ENCODE measurements around the gene CD38. TPM values are rescaled to one million over a fixed set of nuclear protein-coding genes. Genes with fewer than 3 reads are reported as not detected.

Gene CD38
- polyA plus RNA-seq, 1 donor from 2014 or later, result 0.21 TPM

GRCh38 chr4:15792974-15793373 is 14.8 kb downstream of the CD38 start:
- no peaks in the 10 kb centered on the region for H3K9me2 ChIP-seq (ENCODE audit: insufficient read depth, low read length)
- no peak overlapping the region for H3K4me2 ChIP-seq (ENCODE audit: low read length)
- no peaks in the 10 kb centered on the region for H3K27me3 ChIP-seq (ENCODE audit: insufficient read depth, low read depth, low read length)
- no peaks in the 10 kb centered on the region for H3K79me2 ChIP-seq (replicated peaks; ENCODE audit: insufficient read depth, low read length)
- H3F3A ChIP-seq (ENCODE audit: insufficient read depth, low read length, poor library complexity, severe bottlenecking), result no peaks in the 10 kb centered on the region
- peaks cover 2% of the 10 kb centered on the region for H3K9me3 ChIP-seq (ENCODE audit: low read length)
- no peak for TF ChIP-seq MXI1 (conservative IDR thresholded peaks at IDR 0.05; ENCODE audit: poor library complexity, severe bottlenecking)
- H3K4me3 ChIP-seq (ENCODE audit: low read length), result no peak overlapping the region
- H2AFZ ChIP-seq (ENCODE audit: low read depth, low read length), result no peak overlapping the region
- no peak overlapping the region for H3K9ac ChIP-seq (ENCODE audit: low read length)
- H4K20me1 ChIP-seq (ENCODE audit: insufficient read depth), result no peaks in the 10 kb centered on the region
- no peaks in the 10 kb centered on the region for H3K36me3 ChIP-seq (ENCODE audit: insufficient read depth, low read length)
- H3K27ac ChIP-seq (ENCODE audit: low read length), result no peak overlapping the region

GRCh38 chr4:15793506-15794363 is 15.6 kb downstream of the CD38 start:
- Histone ChIP-seq H3K4me2 (ENCODE audit: low read length) (no peak overlapping the region), H3F3A (ENCODE audit: insufficient read depth, low read length, poor library complexity, severe bottlenecking) (no peaks in the 10 kb centered on the region), H3K27me3 (ENCODE audit: insufficient read depth, low read depth, low read length) (no peaks in the 10 kb centered on the region), H3K36me3 (ENCODE audit: insufficient read depth, low read length) (no peaks in the 10 kb centered on the region), H3K79me2 (replicated peaks; ENCODE audit: insufficient read depth, low read length) (no peaks in the 10 kb centered on the region), H4K20me1 (ENCODE audit: insufficient read depth) (no peaks in the 10 kb centered on the region), H3K4me3 (ENCODE audit: low read length) (no peak overlapping the region), H2AFZ (ENCODE audit: low read depth, low read length) (no peak overlapping the region), H3K9me3 (ENCODE audit: low read length) (no peaks in the 10 kb centered on the region), H3K27ac (ENCODE audit: low read length) (no peak overlapping the region), H3K9ac (ENCODE audit: low read length) (no peak overlapping the region), H3K9me2 (ENCODE audit: insufficient read depth, low read length) (no peaks in the 10 kb centered on the region)
- TF ChIP-seq MXI1 (conservative IDR thresholded peaks at IDR 0.05; ENCODE audit: poor library complexity, severe bottlenecking), result no peak
- no peak for TF ChIP-seq REST (IDR thresholded peaks at IDR 0.05; ENCODE audit: borderline replicate concordance)
- no peak for TF ChIP-seq SMC3 (conservative IDR thresholded peaks at IDR 0.05; ENCODE audit: poor library complexity)
- no peak for TF ChIP-seq RAD21 (conservative IDR thresholded peaks at IDR 0.05)
- TF ChIP-seq POLR2AphosphoS5 (IDR thresholded peaks at IDR 0.05), result no peak

GRCh38 chr4:15794426-15794825 is 16.3 kb downstream of the CD38 start:
- TF ChIP-seq MXI1 (conservative IDR thresholded peaks at IDR 0.05; ENCODE audit: poor library complexity, severe bottlenecking), result no peak
- no peak for TF ChIP-seq EP300 (conservative IDR thresholded peaks at IDR 0.05; ENCODE audit: poor library complexity, severe bottlenecking)
- no peak for TF ChIP-seq POLR2AphosphoS5 (IDR thresholded peaks at IDR 0.05)
- no peak for TF ChIP-seq TAF1 (IDR thresholded peaks at IDR 0.05; ENCODE audit: low read depth)
- TF ChIP-seq REST (IDR thresholded peaks at IDR 0.05; ENCODE audit: borderline replicate concordance), result no peak
- no peak for TF ChIP-seq RAD21 (conservative IDR thresholded peaks at IDR 0.05)
- TF ChIP-seq EZH2 (IDR thresholded peaks at IDR 0.05; ENCODE audit: borderline replicate concordance, insufficient read depth, low read length, poor library complexity, severe bottlenecking), result no peak
- no peak for TF ChIP-seq CTCF (IDR thresholded peaks at IDR 0.05; ENCODE audit: poor library complexity, severe bottlenecking)
- no peak for TF ChIP-seq SMC3 (conservative IDR thresholded peaks at IDR 0.05; ENCODE audit: poor library complexity)
- Histone ChIP-seq H3K9me2 (ENCODE audit: insufficient read depth, low read length) (no peaks in the 10 kb centered on the region), H3K4me3 (ENCODE audit: low read length) (no peak overlapping the region), H2AFZ (ENCODE audit: low read depth, low read length) (no peak overlapping the region), H3F3A (ENCODE audit: insufficient read depth, low read length, poor library complexity, severe bottlenecking) (no peaks in the 10 kb centered on the region), H3K27me3 (ENCODE audit: insufficient read depth, low read depth, low read length) (no peaks in the 10 kb centered on the region), H3K27ac (ENCODE audit: low read length) (no peak overlapping the region), H3K79me2 (replicated peaks; ENCODE audit: insufficient read depth, low read length) (no peaks in the 10 kb centered on the region), H3K9ac (ENCODE audit: low read length) (no peak overlapping the region), H4K20me1 (ENCODE audit: insufficient read depth) (no peaks in the 10 kb centered on the region), H3K4me2 (ENCODE audit: low read length) (no peak overlapping the region), H3K36me3 (ENCODE audit: insufficient read depth, low read length) (no peaks in the 10 kb centered on the region), H3K9me3 (ENCODE audit: low read length) (no peaks in the 10 kb centered on the region)

Data from neural cell (in vitro differentiated cells).